Measurements from ENCODE around the gene INHBC.

Gene INHBC

GRCh38 chr12:57449375-57449774 lies 14.8 kb downstream of the INHBC start:
- no peak overlapping the region for H3K27ac ChIP-seq (ENCODE audit: extremely low read depth, low read depth, low read length)
- no peaks in the 10 kb centered on the region for H3K9me3 ChIP-seq (ENCODE audit: control insufficient read depth, insufficient read depth, low read depth, low read length)
- TF ChIP-seq ZNF404 (tag by site-specific recombination; IDR thresholded peaks at IDR 0.05) (no peak), ZBTB20 (tag by site-specific recombination; IDR thresholded peaks at IDR 0.05) (no peak), MZF1 (tag by site-specific recombination; IDR thresholded peaks at IDR 0.05; ENCODE audit: borderline replicate concordance) (no peak)
- ChIA-PET CTCF (interaction anchor here (0.6 to 9.7 kb wide), 5 partner anchors 10 to 176 kb away, joined by 3 to 219 read pairs (median 4); partner anchors contain the start of gene GLI1), POLR2A (no interaction called here)
- H3K4me3 ChIP-seq (ENCODE audit: low read depth, low read length): no peak overlapping the region
- peaks cover 3% of the 10 kb centered on the region; the same call in 1 of the 2 replicates for H3K4me1 ChIP-seq (ENCODE audit: control insufficient read depth, insufficient read depth, low read length)
- no peaks in the 10 kb centered on the region for H3K36me3 ChIP-seq (ENCODE audit: control insufficient read depth in 2 of 2, insufficient read depth in 1 of 2, low read length in 2 of 2)

GRCh38 chr12:57450057-57450456 lies 15.5 kb downstream of the INHBC start:
- TF ChIP-seq ZNF211 (tag by site-specific recombination; IDR thresholded peaks at IDR 0.05; ENCODE audit: low read depth): no peak
- no peak for TF ChIP-seq ZNF501 (tag by site-specific recombination; IDR thresholded peaks at IDR 0.05)
- no peak for TF ChIP-seq ZNF76 (tag by site-specific recombination; IDR thresholded peaks at IDR 0.05; ENCODE audit: borderline replicate concordance, low read depth)
- TF ChIP-seq ZNF433 (tag by site-specific recombination; IDR thresholded peaks at IDR 0.05; ENCODE audit: low read depth): no peak
- no peak for TF ChIP-seq ZNF133 (tag by site-specific recombination; IDR thresholded peaks at IDR 0.05)
- no peak for TF ChIP-seq ZNF37A (tag by site-specific recombination; IDR thresholded peaks at IDR 0.05)
- no peak for TF ChIP-seq ZNF513 (tag by site-specific recombination; IDR thresholded peaks at IDR 0.05)
- TF ChIP-seq ZNF24 (tag by site-specific recombination; IDR thresholded peaks at IDR 0.05): no peak
- TF ChIP-seq GLI2 (tag by site-specific recombination; IDR thresholded peaks at IDR 0.05; ENCODE audit: borderline replicate concordance, low read depth): no peak
- no peak for TF ChIP-seq ZFP69B (tag by site-specific recombination; IDR thresholded peaks at IDR 0.05)
- TF ChIP-seq ZNF664 (tag by site-specific recombination; IDR thresholded peaks at IDR 0.05): no peak
- TF ChIP-seq ZNF302 (tag by site-specific recombination; IDR thresholded peaks at IDR 0.05; ENCODE audit: low read depth): no peak
- TF ChIP-seq, protein P1, sequence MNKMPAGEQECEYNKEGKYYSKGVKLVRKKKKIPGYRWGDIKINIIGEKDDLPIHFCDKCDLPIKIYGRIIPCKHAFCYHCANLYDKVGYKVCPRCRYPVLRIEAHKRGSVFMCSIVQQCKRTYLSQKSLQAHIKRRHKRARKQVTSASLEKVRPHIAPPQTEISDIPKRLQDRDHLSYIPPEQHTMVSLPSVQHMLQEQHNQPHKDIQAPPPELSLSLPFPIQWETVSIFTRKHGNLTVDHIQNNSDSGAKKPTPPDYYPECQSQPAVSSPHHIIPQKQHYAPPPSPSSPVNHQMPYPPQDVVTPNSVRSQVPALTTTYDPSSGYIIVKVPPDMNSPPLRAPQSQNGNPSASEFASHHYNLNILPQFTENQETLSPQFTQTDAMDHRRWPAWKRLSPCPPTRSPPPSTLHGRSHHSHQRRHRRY (tag by site-specific recombination; IDR thresholded peaks at IDR 0.05): no peak
- TF ChIP-seq ZFHX2 (tag by site-specific recombination; conservative IDR thresholded peaks at IDR 0.05): no peak
- TF ChIP-seq ZNF707 (tag by site-specific recombination; IDR thresholded peaks at IDR 0.05): no peak
- TF ChIP-seq HOXD13 (CRISPR knock-in tag; IDR thresholded peaks at IDR 0.05; ENCODE audit: borderline replicate concordance): no peak
- no peak for TF ChIP-seq ZNF654 (tag by site-specific recombination; IDR thresholded peaks at IDR 0.05; ENCODE audit: low read depth)
- no peak for TF ChIP-seq ZNF311 (tag by site-specific recombination; IDR thresholded peaks at IDR 0.05; ENCODE audit: borderline replicate concordance)
- no peak for TF ChIP-seq ZNF202 (tag by site-specific recombination; IDR thresholded peaks at IDR 0.05; ENCODE audit: borderline replicate concordance)
- Histone ChIP-seq H3K4me1 (ENCODE audit: control insufficient read depth, insufficient read depth, low read length) (peaks cover 7% of the 10 kb centered on the region; the same call in 1 of the 2 replicates), H3K36me3 (ENCODE audit: control insufficient read depth in 2 of 2, insufficient read depth in 1 of 2, low read length in 2 of 2) (no peaks in the 10 kb centered on the region), H3K27ac (ENCODE audit: extremely low read depth, low read depth, low read length) (no peak overlapping the region), H3K9me3 (ENCODE audit: control insufficient read depth, insufficient read depth, low read depth, low read length) (no peaks in the 10 kb centered on the region), H3K4me3 (ENCODE audit: low read depth, low read length) (no peak overlapping the region)
- POLR2A ChIA-PET: no interaction called here
- CTCF ChIA-PET: interaction anchor here (0.8 to 9.7 kb wide), 6 partner anchors 8 to 286 kb away, joined by 3 to 219 read pairs (median 40); partner anchors contain the start of gene NXPH4
